GM23338 (cell line): ENCODE results near the gene TP73. TPM values are rescaled to one million over a fixed set of nuclear protein-coding genes. Genes with fewer than 3 reads are reported as not detected.

Source experiments
- ATAC-seq: fragments of 200-7000 bp; cut with Tn5 transposase; 3 replicates; pipeline ENCODE4 v1.9.1; 2020
- DNase-seq: peaks from one replicate; pipeline ENCODE4 v3.0.0-alpha.2; 2015; ENCODE audit warnings: low spot score
- H2AFZ ChIP-seq: fragments of 200-600 bp; sonication (generic); 2 replicates; pipeline ENCODE4 v1.8.0; 2016; ENCODE audit warnings: antibody characterized with exemption, mild to moderate bottlenecking, moderate library complexity
- H3F3A ChIP-seq: fragments of 200-600 bp; sonication (generic); replicated peaks from 2 replicates; pipeline ENCODE4 v1.8.0; 2017; ENCODE audit warnings: antibody characterized with exemption, mixed run types, low read depth
- H3K27ac ChIP-seq: fragments of 200-600 bp; sonication (generic); 2 replicates; pipeline ENCODE4 v1.6.1; 2016; ENCODE audit warnings: low read depth
- H3K27me3 ChIP-seq: fragments of 200-600 bp; sonication (generic); 2 replicates; pipeline ENCODE4 v1.8.0; 2016; ENCODE audit warnings: mild to moderate bottlenecking, mixed run types, moderate library complexity; ENCODE audit not compliant: insufficient read depth
- H3K36me3 ChIP-seq: fragments of 200-600 bp; sonication (generic); 2 replicates; pipeline ENCODE4 v1.8.0; 2016; ENCODE audit warnings: mild to moderate bottlenecking; ENCODE audit not compliant: insufficient read depth
- H3K4me1 ChIP-seq: fragments of 200-600 bp; sonication (generic); 2 replicates; pipeline ENCODE4 v1.8.0; 2016; ENCODE audit warnings: mild to moderate bottlenecking, moderate library complexity; ENCODE audit not compliant: insufficient read depth
- H3K4me2 ChIP-seq: fragments of 200-600 bp; sonication (generic); 2 replicates; pipeline ENCODE4 v1.7.1; 2017; ENCODE audit warnings: mixed run types
- H3K4me3 ChIP-seq: fragments of 200-600 bp; sonication (generic); 2 replicates; pipeline ENCODE4 v1.6.1; 2016; ENCODE audit warnings: mixed run types
- H3K79me2 ChIP-seq: fragments of 200-600 bp; sonication (generic); replicated peaks from 2 replicates; pipeline ENCODE4 v1.8.0; 2017; ENCODE audit warnings: mild to moderate bottlenecking; ENCODE audit not compliant: insufficient read depth
- H3K9me2 ChIP-seq: fragments of 200-600 bp; sonication (generic); 2 replicates; pipeline ENCODE4 v1.8.0; 2017; ENCODE audit not compliant: insufficient read depth
- H4K20me1 ChIP-seq: fragments of 200-600 bp; sonication (generic); replicated peaks from 2 replicates; pipeline ENCODE4 v1.8.0; 2017; ENCODE audit warnings: mild to moderate bottlenecking; ENCODE audit not compliant: insufficient read depth
- H3K27ac Mint-ChIP-seq: 2 replicates; pipeline ENCODE4 v1.8.0; 2020; ENCODE audit warnings: inconsistent platforms, mild to moderate bottlenecking, moderate library complexity, mixed read lengths
- H3K27me3 Mint-ChIP-seq: 3 replicates; pipeline ENCODE4 v1.8.0; 2022; ENCODE audit warnings: low read depth, mild to moderate bottlenecking, moderate library complexity, mixed read lengths, inconsistent platforms; ENCODE audit not compliant: insufficient read depth, poor library complexity
- H3K36me3 Mint-ChIP-seq: 3 replicates; pipeline ENCODE4 v1.8.0; 2021; ENCODE audit warnings: low read depth, mild to moderate bottlenecking, inconsistent platforms, moderate library complexity, mixed read lengths
- H3K4me1 Mint-ChIP-seq: 3 replicates; pipeline ENCODE4 v1.8.0; 2020; ENCODE audit warnings: mild to moderate bottlenecking, inconsistent platforms, mixed read lengths
- H3K4me3 Mint-ChIP-seq: 3 replicates; pipeline ENCODE4 v1.8.0; 2021; ENCODE audit warnings: moderate library complexity, mild to moderate bottlenecking, inconsistent platforms, mixed read lengths
- H3K9me3 Mint-ChIP-seq: 3 replicates; pipeline ENCODE4 v1.8.0; 2020; ENCODE audit warnings: moderate library complexity, mild to moderate bottlenecking, inconsistent platforms, mixed read lengths
- CREB1 ChIP-seq: fragments of 250-450 bp; sonication (Bioruptor Pico); IDR thresholded peaks from 2 replicates; pipeline ENCODE4 v1.5.0; 2020; ENCODE audit warnings: low read depth, mild to moderate bottlenecking, moderate library complexity
- CTCF ChIP-seq, 2 experiments: fragments of 200-600 bp in 1 of 2; sonication (generic) in 1 of 2; conservative IDR thresholded peaks; 2 replicates each; pipeline versions ENCODE4 v1.5.1 to v1.6.1; 2016 to 2017; ENCODE audit warnings: antibody characterized with exemption in 2 of 2, low read depth in 2 of 2, mild to moderate bottlenecking in 2 of 2, moderate library complexity in 1 of 2
- ETS1 ChIP-seq: IDR thresholded peaks from 2 replicates; pipeline ENCODE4 v1.6.1; 2016; ENCODE audit warnings: antibody characterized with exemption
- JUNB ChIP-seq: IDR thresholded peaks from one replicate; pipeline ENCODE4 v1.6.1; 2016; ENCODE audit warnings: antibody characterized with exemption; ENCODE audit not compliant: unreplicated experiment
- POLR2AphosphoS5 ChIP-seq: IDR thresholded peaks from 2 replicates; pipeline ENCODE4 v1.6.1; 2016; ENCODE audit warnings: antibody characterized with exemption, low read depth
- STAT1 ChIP-seq: IDR thresholded peaks from one replicate; pipeline ENCODE4 v1.6.1; 2016; ENCODE audit warnings: antibody characterized with exemption; ENCODE audit not compliant: unreplicated experiment
- ZNF462 ChIP-seq: fragments of 250-450 bp; sonication (Bioruptor Pico); IDR thresholded peaks from 2 replicates; pipeline ENCODE4 v1.5.0; 2020; ENCODE audit warnings: mild to moderate bottlenecking, moderate library complexity
- polyA plus RNA-seq: library from polyadenylated mRNA; unstranded; fragments of >200 nt; fragmentation: Nextera tagmentation; extraction: Ambion mirVana; gene quantifications from 2 replicates; pipeline ENCODE4 v1.2.1, GENCODE V29; 2016
- total RNA-seq: library from RNA; depleted of rRNA; stranded (reverse); fragments of >200 nt; shearing (Covaris generic); gene quantifications from 2 replicates; pipeline ENCODE4 v1.2.3, GENCODE V29; 2014

Gene TP73
- total and polyA plus RNA-seq, 2 experiments from 2014 or later: 1.4 to 3.4 TPM

GRCh38 chr1:3610527-3611169 lies 41.7 kb upstream of the TP73 start (continued):
- TF ChIP-seq CTCF (conservative IDR thresholded peaks at IDR 0.05; ENCODE audit: low read depth in 2 of 2) (peak in 1 of 2 experiments; percentile 8; a peak in 1 of 4 replicates), STAT1 (no peak), ZNF462 (CRISPR knock-in tag) (no peak)

- no peaks in the 10 kb centered on the region for H3K36me3 Mint-ChIP-seq
- H3K4me3 Mint-ChIP-seq: peak within 1 kb of the TSS; percentile 73
- Histone ChIP-seq H3K27me3 (peaks cover 15% of the 10 kb centered on the region), H3K4me1 (peaks cover 14% of the 10 kb centered on the region; the same call in 1 of the 2 replicates), H3K4me3 (peak within 1 kb of the TSS; percentile 79), H3K9me2 (no peaks in the 10 kb centered on the region), H4K20me1 (no peaks in the 10 kb centered on the region; the same call in 1 of the 2 replicates), H3K4me2 (peak within 1 kb of the TSS; percentile 93), H3F3A (no peaks in the 10 kb centered on the region), H3K27ac (no peak within 1 kb of the TSS), H3K36me3 (no peaks in the 10 kb centered on the region), H2AFZ (peak within 1 kb of the TSS; percentile 99), H3K79me2 (0 out of 2 replicates have a peak, but pooled peaks cover 6% of the 10 kb centered on the region)
- no peak for TF ChIP-seq JUNB
- 0 out of 2 replicates have a peak, but pooled peaks have one; percentile 7 for TF ChIP-seq CREB1
- no peak for TF ChIP-seq ETS1
- peak; percentile 67; the same call in 1 of the 2 replicates for TF ChIP-seq POLR2AphosphoS5
- no peaks in the 10 kb centered on the region for H3K9me3 Mint-ChIP-seq
- H3K4me1 Mint-ChIP-seq: peaks cover 39% of the 10 kb centered on the region
- ATAC-seq (peak; percentile 68), DNase-seq (peak; percentile 97)
- H3K27ac Mint-ChIP-seq: no peak within 1 kb of the TSS
- H3K27me3 Mint-ChIP-seq: peaks cover 28% of the 10 kb centered on the region
Observed at GRCh38 chr1:3611170-3612019, 40.9 kb upstream of the TP73 start, which contains the start of gene MEGF6. Gene MEGF6, minus strand, starts transcription at chr1:3611508. Its CDS starts 240 bp downstream, at chr1:3611268.
